ENCODE data around the gene POLN.

POLN gene

GRCh38 chr4:2193326-2193725, 48.6 kb downstream of the POLN start:
- H3K27me3 Mint-ChIP-seq (ENCODE audit: low read depth), result no peaks in the 10 kb centered on the region
- no peak overlapping the region for H3K27ac Mint-ChIP-seq
- no peak overlapping the region for H3K4me3 Mint-ChIP-seq
- peaks cover 7% of the 10 kb centered on the region for H3K9me3 Mint-ChIP-seq
- no peaks in the 10 kb centered on the region for H3K4me1 Mint-ChIP-seq
- no peak for TF ChIP-seq CTCF (IDR thresholded peaks at IDR 0.05; ENCODE audit: unreplicated experiment in 3 of 3)
- peaks cover 4% of the 10 kb centered on the region for H3K36me3 Mint-ChIP-seq (ENCODE audit: low read depth)

DNA sequence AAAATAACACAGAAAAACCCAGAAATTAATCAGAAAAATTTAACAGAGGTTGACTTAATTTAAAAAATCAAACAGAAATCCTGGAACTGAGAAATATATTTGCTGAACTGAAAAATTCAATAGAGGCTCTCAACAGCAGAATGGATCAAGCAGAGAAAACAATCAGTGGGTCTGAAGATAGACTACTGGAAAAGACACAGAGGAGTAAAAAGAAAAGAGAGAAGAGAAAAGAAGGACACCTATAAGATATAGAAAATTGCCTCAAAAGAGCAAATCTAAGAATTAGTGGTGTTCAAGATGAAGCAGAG, 55.1 kb downstream of the POLN start:
- Mint-ChIP-seq H3K9me3 (peaks cover 36% of the 10 kb centered on the region), H3K4me1 (no peaks in the 10 kb centered on the region), H3K27ac (no peak overlapping the region), H3K36me3 (ENCODE audit: low read depth) (peaks cover 16% of the 10 kb centered on the region), H3K4me3 (no peak overlapping the region), H3K27me3 (ENCODE audit: low read depth) (peaks cover 4% of the 10 kb centered on the region)
- no peak for TF ChIP-seq CTCF (IDR thresholded peaks at IDR 0.05; ENCODE audit: unreplicated experiment in 3 of 3)

GRCh38 chr4:2186133-2186864, 55.6 kb downstream of the POLN start:
- TF ChIP-seq CTCF (IDR thresholded peaks at IDR 0.05; ENCODE audit: unreplicated experiment in 3 of 3), result peak; percentile 28 to 53 (median 50)
- no peak overlapping the region for H3K4me3 Mint-ChIP-seq
- no peak overlapping the region for H3K27ac Mint-ChIP-seq
- no peaks in the 10 kb centered on the region for H3K4me1 Mint-ChIP-seq
- peaks cover 36% of the 10 kb centered on the region for H3K9me3 Mint-ChIP-seq
- H3K36me3 Mint-ChIP-seq (ENCODE audit: low read depth), result peaks cover 16% of the 10 kb centered on the region
- peaks cover 4% of the 10 kb centered on the region for H3K27me3 Mint-ChIP-seq (ENCODE audit: low read depth)

DNA sequence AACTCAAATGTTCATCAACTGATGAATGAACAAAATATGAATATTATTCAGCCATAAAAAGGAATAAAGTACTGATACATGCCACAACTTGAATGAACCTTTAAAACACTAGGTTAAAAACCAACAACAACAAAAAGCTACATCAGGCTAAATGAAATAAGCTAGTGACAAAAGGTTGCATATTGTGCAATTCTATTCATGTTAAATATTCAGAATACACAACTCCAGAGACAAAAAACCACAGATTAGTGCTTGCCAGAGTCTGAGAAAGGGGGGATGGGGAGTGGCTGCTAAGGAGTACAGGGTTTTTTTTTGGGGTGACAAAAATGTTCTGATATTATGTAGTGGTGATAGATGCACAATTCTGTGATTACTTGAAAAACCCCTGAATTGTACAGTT, 58.5 kb downstream of the POLN start:
- peaks cover 29% of the 10 kb centered on the region for H3K9me3 Mint-ChIP-seq
- no peak overlapping the region for H3K4me3 Mint-ChIP-seq
- no peaks in the 10 kb centered on the region for H3K4me1 Mint-ChIP-seq
- peaks cover 12% of the 10 kb centered on the region for H3K36me3 Mint-ChIP-seq (ENCODE audit: low read depth)
- peaks cover 7% of the 10 kb centered on the region for H3K27me3 Mint-ChIP-seq (ENCODE audit: low read depth)
- no peak for TF ChIP-seq CTCF (IDR thresholded peaks at IDR 0.05; ENCODE audit: unreplicated experiment in 3 of 3)
- H3K27ac Mint-ChIP-seq, result no peak overlapping the region

- H3K4me1 Mint-ChIP-seq, result no peaks in the 10 kb centered on the region
- no peak overlapping the region for H3K27ac Mint-ChIP-seq
- peaks cover 12% of the 10 kb centered on the region for H3K36me3 Mint-ChIP-seq (ENCODE audit: low read depth)
- H3K4me3 Mint-ChIP-seq, result no peak overlapping the region
- peaks cover 7% of the 10 kb centered on the region for H3K27me3 Mint-ChIP-seq (ENCODE audit: low read depth)
- no peak for TF ChIP-seq CTCF (IDR thresholded peaks at IDR 0.05; ENCODE audit: unreplicated experiment in 3 of 3)
- peaks cover 28% of the 10 kb centered on the region for H3K9me3 Mint-ChIP-seq
Observed at GRCh38 chr4:2182994-2183393, 58.9 kb downstream of the POLN start.

- H3K36me3 Mint-ChIP-seq (ENCODE audit: low read depth), result no peaks in the 10 kb centered on the region
- H3K9me3 Mint-ChIP-seq, result peaks cover 10% of the 10 kb centered on the region
- no peak overlapping the region for H3K4me3 Mint-ChIP-seq
- H3K27ac Mint-ChIP-seq, result no peak overlapping the region
- no peaks in the 10 kb centered on the region for H3K4me1 Mint-ChIP-seq
- TF ChIP-seq CTCF (IDR thresholded peaks at IDR 0.05; ENCODE audit: unreplicated experiment in 3 of 3), result no peak
- H3K27me3 Mint-ChIP-seq (ENCODE audit: low read depth), result peaks cover 7% of the 10 kb centered on the region
Observed at GRCh38 chr4:2180410-2180809, 61.5 kb downstream of the POLN start.

Measured in nephron (organoid).